K562 (cell line): ENCODE data around the gene RPL11. TPM values are rescaled to one million over a fixed set of nuclear protein-coding genes. Genes with fewer than 3 reads are reported as not detected.
"Not testable (repeated sequence)": the region's sequence is repeated elsewhere in the genome, so short reads cannot be mapped to it uniquely, and the experiment has no call there.

Source experiments
- ATAC-seq: fragments of 200-7000 bp; cut with Tn5 transposase; 3 replicates; pipeline ENCODE4 v1.9.1; 2020; ENCODE audit warnings: moderate library complexity
- BruUV-seq: library from RNA; stranded (reverse); fragments of 400-500 nt; replicated peaks from 2 replicates; lab custom pipeline; 2021; lab: Mats Ljungman, UMichigan
- CTCF ChIA-PET: fragments of 300-600 bp; formaldehyde crosslinking; extraction: SDS; loops from one replicate; lab custom pipeline; 2021; ENCODE audit warnings: low intra/inter-chr PET ratio; lab: Yijun Ruan, JAX
- POLR2A ChIA-PET: fragments of 300-600, 350-650 bp; sonication (Branson Sonifier 250); formaldehyde crosslinking; extraction: SDS; loops from one replicate; lab custom pipeline; 2021; ENCODE audit warnings: antibody characterized with exemption, inconsistent platforms; lab: Yijun Ruan, JAX
- DNase-seq, 4 experiments: peaks; one replicate each; pipeline versions ENCODE4 v3.0.0 to v3.0.0-alpha.2; 2011 to 2018; ENCODE audit warnings: low spot score in 3 of 4, mixed read lengths in 3 of 4; ENCODE audit errors: extremely low read depth in 1 of 4
- FAIRE-seq: peaks from 2 replicates; lab custom pipeline; 2011; peaks lifted over from hg19 to GRCh38; lab: Jason Lieb, UNC
- H2AFZ ChIP-seq: 2 replicates; pipeline ENCODE4 v1.6.0; 2011; ENCODE audit warnings: low read depth, low read length, control low read depth, inconsistent platforms
- H3K27ac ChIP-seq: fragments of 200-600 bp; 3 replicates; pipeline ENCODE4 v1.8.0; 2011; ENCODE audit warnings: low read depth, mild to moderate bottlenecking, control low read depth, inconsistent platforms, low read length, moderate library complexity, mixed read lengths; ENCODE audit errors: extremely low read depth
- H3K27me3 ChIP-seq, 2 experiments: fragments of 300-600 bp in 1 of 2; 2 replicates in 1 of 2; 3 replicates in 1 of 2; pipeline versions ENCODE4 v1.6.0 to v1.8.0; 2011; ENCODE audit warnings: inconsistent platforms in 2 of 2, low read length in 2 of 2, mild to moderate bottlenecking in 1 of 2, mixed read lengths in 1 of 2, moderate library complexity in 1 of 2; ENCODE audit not compliant: control insufficient read depth in 2 of 2, insufficient read depth in 2 of 2
- H3K36me3 ChIP-seq: fragments of 300-600 bp; 3 replicates; pipeline ENCODE4 v1.8.0; 2011; ENCODE audit warnings: mild to moderate bottlenecking, low read length, inconsistent platforms; ENCODE audit not compliant: control insufficient read depth, insufficient read depth
- H3K4me1 ChIP-seq, 2 experiments: fragments of 200-600 bp in 1 of 2; replicated peaks in 1 of 2; 2 replicates in 1 of 2; 3 replicates in 1 of 2; pipeline versions ENCODE4 v1.5.1 to v1.8.0; 2011; ENCODE audit warnings: inconsistent platforms in 2 of 2, low read length in 2 of 2, mild to moderate bottlenecking in 1 of 2, mixed read lengths in 1 of 2, moderate library complexity in 1 of 2; ENCODE audit not compliant: control insufficient read depth in 2 of 2, insufficient read depth in 2 of 2
- H3K4me2 ChIP-seq: 2 replicates; pipeline ENCODE4 v1.6.1; 2011; ENCODE audit warnings: low read length, control low read depth, inconsistent platforms, mixed read lengths; ENCODE audit not compliant: insufficient read depth
- H3K4me3 ChIP-seq: fragments of 200-600 bp; sonication (generic), shearing (Covaris generic); 2 replicates; pipeline ENCODE4 v1.5.1; 2016; ENCODE audit warnings: control low read depth, inconsistent platforms
- H3K79me2 ChIP-seq: fragments of 200-600 bp; 3 replicates; pipeline ENCODE4 v1.8.0; 2011; ENCODE audit warnings: low read length, inconsistent platforms; ENCODE audit not compliant: control insufficient read depth, insufficient read depth
- H3K9ac ChIP-seq, 2 experiments: 2 replicates each; pipeline versions ENCODE4 v1.6.0 to v1.6.1; 2011; ENCODE audit warnings: low read depth in 2 of 2, low read length in 2 of 2, control low read depth in 1 of 2, inconsistent platforms in 1 of 2, mild to moderate bottlenecking in 1 of 2, mixed read lengths in 1 of 2; ENCODE audit not compliant: insufficient read depth in 1 of 2
- H3K9me1 ChIP-seq: one replicate; pipeline ENCODE4 v1.6.0; 2011; ENCODE audit warnings: inconsistent platforms, mild to moderate bottlenecking, low read length, moderate library complexity; ENCODE audit not compliant: control insufficient read depth, insufficient read depth
- H3K9me3 ChIP-seq: replicated peaks from 2 replicates; pipeline ENCODE4 v1.5.1; 2011; ENCODE audit warnings: low read depth, low read length, inconsistent platforms; ENCODE audit not compliant: control insufficient read depth, insufficient read depth
- H4K20me1 ChIP-seq: replicated peaks from 2 replicates; pipeline ENCODE4 v1.6.1; 2011; ENCODE audit warnings: low read length, inconsistent platforms, mixed read lengths; ENCODE audit not compliant: control insufficient read depth, insufficient read depth
- HOXB6 ChIP-seq: fragments of 250-450 bp; sonication (Bioruptor Pico); IDR thresholded peaks from 2 replicates; pipeline ENCODE4 v1.5.1; 2022; ENCODE audit warnings: mild to moderate bottlenecking, borderline replicate concordance
- IFI16 ChIP-seq: fragments of 250-450 bp; sonication (Bioruptor Pico); IDR thresholded peaks from 2 replicates; pipeline ENCODE4 v2.1.2; 2022; ENCODE audit warnings: mild to moderate bottlenecking, inconsistent platforms
- PREB ChIP-seq: sonication (generic); formaldehyde crosslinking; IDR thresholded peaks from 2 replicates; pipeline ENCODE4 v1.8.1; 2023; ENCODE audit warnings: mild to moderate bottlenecking, missing genetic modification reagents
- RB1 ChIP-seq: fragments of 450-650 bp; IDR thresholded peaks from 2 replicates; pipeline ENCODE4 v1.6.1; 2017; ENCODE audit warnings: low read depth, mild to moderate bottlenecking
- XRCC5 ChIP-seq: fragments of 200-400 bp; formaldehyde crosslinking; IDR thresholded peaks from 2 replicates; pipeline ENCODE4 v1.6.1; 2017; ENCODE audit warnings: low read depth, mild to moderate bottlenecking, low read length
- ZBTB33 ChIP-seq: sonication (generic); formaldehyde crosslinking; IDR thresholded peaks from 2 replicates; pipeline ENCODE4 v1.8.1; 2023; ENCODE audit warnings: mild to moderate bottlenecking, missing genetic modification reagents
- ZNF445 ChIP-seq: fragments of 250-450 bp; sonication (Bioruptor Pico); IDR thresholded peaks from 2 replicates; pipeline ENCODE4 v1.4.0; 2020; ENCODE audit warnings: low read depth, mild to moderate bottlenecking, moderate library complexity
- ZNF512 ChIP-seq: IDR thresholded peaks from 2 replicates; pipeline ENCODE4 v1.6.1; 2016; ENCODE audit warnings: missing genetic modification characterization, missing compliant biosample characterization
- WGBS: fragments of 100-300 bp; shearing (Covaris generic); methylation state at CpG from one replicate; pipeline ENCODE4 v1.1.6; 2016; ENCODE audit warnings: low coverage, mixed read lengths; ENCODE audit not compliant: insufficient coverage; ENCODE audit errors: missing lambda C conversion rate; 5-methylcytosine and 5-hydroxymethylcytosine counted together
- in situ Hi-C: fragments of 300-500 bp; cut with MboI; formaldehyde crosslinking; loops from 4 replicates; pipeline ENCODE4 v1.15.0; 2018; ENCODE audit warnings: inconsistent platforms, mixed read lengths
- intact Hi-C: fragments of 100-400 bp; cut with micrococcal nuclease; formaldehyde crosslinking; loops from 2 replicates; pipeline ENCODE4 v1.14.2; 2022
- polyA plus RNA-seq, 8 experiments: library from polyadenylated mRNA; depleted of rRNA in 4 of 8; stranded (reverse) in 5 of 8; unstranded in 3 of 8; fragments of >200 nt; fragmentation: Nextera tagmentation in 2 of 8; fragmentation: Illumina TruSeq in 1 of 8; extraction: Ambion mirVana in 2 of 8; extraction: Trizol in 1 of 8; gene quantifications; 2 replicates each; pipeline versions ENCODE4 v1.2.1 to v1.2.3, GENCODE V29; 2011 to 2014; ENCODE audit warnings: inconsistent platforms in 1 of 8, missing spikeins in 1 of 8
- total RNA-seq, 7 experiments: library from RNA; depleted of rRNA in 6 of 7; stranded (reverse); fragments of >200 nt in 6 of 7; fragmentation: Illumina TruSeq in 2 of 7; extraction: Trizol in 2 of 7; gene quantifications; 2 replicates each; pipeline versions ENCODE4 v1.2.1 to v1.2.3, GENCODE V29; 2011 to 2021; ENCODE audit warnings: low replicate concordance in 1 of 7

Gene RPL11
- total and polyA plus RNA-seq, 9 of the 15 experiments (the other 6 are each of a cell fraction or from before 2014, with no cell fraction given) = 1,781 to 4,526 (median 3,111) TPM

- H4K20me1 ChIP-seq = peaks cover 14% of the 10 kb centered on the region
- peaks cover 15% of the 10 kb centered on the region for H3K36me3 ChIP-seq
- H3K4me1 ChIP-seq = peaks cover 10% of the 10 kb centered on the region in 2 experiments; a peak in 4 of 5 replicates
- FAIRE-seq, ATAC-seq, H3K9me1 ChIP-seq, CTCF ChIA-PET, H3K27me3 ChIP-seq, H3K27ac ChIP-seq, BruUV-seq, DNase-seq, H2AFZ ChIP-seq, H3K4me3 ChIP-seq, H3K4me2 ChIP-seq, POLR2A ChIA-PET, in situ Hi-C loops, intact Hi-C loops, H3K9ac ChIP-seq, H3K9me3 ChIP-seq: not testable (repeated sequence)
- peak; percentile 71 for TF ChIP-seq ZBTB33 (CRISPR knock-in tag)
- peaks cover 18% of the 10 kb centered on the region for H3K79me2 ChIP-seq
- 62% methylated on average over 9 of the region's 33 CpGs for WGBS
Observed at GRCh38 chr1:23688281-23688680, 3.3 kb upstream of the RPL11 start.

GRCh38 chr1:23692308-23692871 lies 784 bp downstream of the RPL11 start:
- FAIRE-seq (peak; percentile 11), ATAC-seq (peak; percentile 33), DNase-seq (peak in 1 of 4 experiments; percentile 36)
- H3K36me3 ChIP-seq = peaks cover 56% of the 10 kb centered on the region
- H3K4me1 ChIP-seq = peaks cover 18 to 36% of the 10 kb centered on the region in 2 experiments; a peak in 4 of 5 replicates
- no peak overlapping the region for H2AFZ ChIP-seq
- H3K4me3 ChIP-seq = peak overlapping the region; percentile 85
- H3K27ac ChIP-seq = peak overlapping the region; percentile 88
- no peaks in the 10 kb centered on the region for H3K27me3 ChIP-seq
- peaks cover 59% of the 10 kb centered on the region for H3K79me2 ChIP-seq
- peaks cover 6% of the 10 kb centered on the region for H3K9me1 ChIP-seq
- CTCF ChIA-PET = no interaction called here
- POLR2A ChIA-PET = interaction anchor here (0.5 to 3.1 kb wide), 27 partner anchors 9 to 567 kb away, joined by 3 to 40 read pairs (median 6); partner anchors contain the start of genes E2F2 and ELOA
- H3K9me3 ChIP-seq = no peaks in the 10 kb centered on the region; the same call in 1 of the 2 replicates
- H3K4me2 ChIP-seq = peak overlapping the region; percentile 99
- 0% methylated on average over 17 of the region's 17 CpGs for WGBS
- in situ Hi-C loops (no loop called here), intact Hi-C loops (no loop called here)
- no TSS peak for BruUV-seq
- H4K20me1 ChIP-seq = peaks cover 52% of the 10 kb centered on the region
- peak overlapping the region; percentile 98 for H3K9ac ChIP-seq
- TF ChIP-seq XRCC5 (0 out of 2 replicates have a peak, but pooled peaks have one; percentile 22), ZNF445 (CRISPR knock-in tag) (0 out of 2 replicates have a peak, but pooled peaks have one; percentile 10), HOXB6 (CRISPR knock-in tag) (no peak), IFI16 (0 out of 2 replicates have a peak, but pooled peaks have one; percentile 5), RB1 (0 out of 2 replicates have a peak, but pooled peaks have one; percentile 8), PREB (CRISPR knock-in tag) (no peak), ZNF512 (tag) (no peak)
